Endodermal cell (in vitro differentiated cells): ENCODE data around the gene MFSD6L. TPM values are rescaled to one million over a fixed set of nuclear protein-coding genes. Genes with fewer than 3 reads are reported as not detected.

Experiments used
- DNase-seq: peaks from one replicate; pipeline ENCODE4 v3.0.0-alpha.2; 2017
- H3K27ac ChIP-seq: 2 replicates; pipeline ENCODE4 v1.5.1; 2013; ENCODE audit warnings: mild to moderate bottlenecking, low read depth, low read length, moderate library complexity
- H3K27me3 ChIP-seq: 2 replicates; pipeline ENCODE4 v1.6.1; 2013; ENCODE audit warnings: mild to moderate bottlenecking, low read length, moderate library complexity; ENCODE audit not compliant: insufficient read depth, control insufficient read depth, poor library complexity, severe bottlenecking
- H3K36me3 ChIP-seq: 2 replicates; pipeline ENCODE4 v1.7.0; 2013; ENCODE audit warnings: mild to moderate bottlenecking, low read length, moderate library complexity; ENCODE audit not compliant: control insufficient read depth, insufficient read depth
- H3K4me1 ChIP-seq: one replicate; pipeline ENCODE4 v1.7.0; 2013; ENCODE audit warnings: low read length; ENCODE audit not compliant: control insufficient read depth, insufficient read depth
- H3K4me3 ChIP-seq: 2 replicates; pipeline ENCODE4 v1.5.1; 2013; ENCODE audit warnings: mild to moderate bottlenecking, low read length, moderate library complexity
- H3K9ac ChIP-seq: 2 replicates; pipeline ENCODE4 v1.6.1; 2013; ENCODE audit warnings: mild to moderate bottlenecking, low read length, moderate library complexity; ENCODE audit not compliant: poor library complexity, severe bottlenecking; ENCODE audit errors: extremely low read depth
- H3K9me3 ChIP-seq: 2 replicates; pipeline ENCODE4 v1.6.1; 2013; ENCODE audit warnings: mild to moderate bottlenecking, low read length, moderate library complexity; ENCODE audit not compliant: control insufficient read depth
- H3K27ac Mint-ChIP-seq: 2 replicates; pipeline ENCODE4 v1.8.0; 2020; ENCODE audit warnings: mixed read lengths
- H3K27me3 Mint-ChIP-seq: 2 replicates; pipeline ENCODE4 v1.8.0; 2021; ENCODE audit warnings: mild to moderate bottlenecking, mixed read lengths; ENCODE audit not compliant: insufficient read depth
- H3K36me3 Mint-ChIP-seq: 2 replicates; pipeline ENCODE4 v1.8.0; 2020; ENCODE audit warnings: low read depth, mixed read lengths
- H3K4me1 Mint-ChIP-seq: 2 replicates; pipeline ENCODE4 v1.8.0; 2020; ENCODE audit warnings: mixed read lengths
- H3K4me3 Mint-ChIP-seq: 2 replicates; pipeline ENCODE4 v1.8.0; 2020; ENCODE audit warnings: mild to moderate bottlenecking, moderate library complexity, mixed read lengths
- H3K9me3 Mint-ChIP-seq: 2 replicates; pipeline ENCODE4 v1.8.0; 2020; ENCODE audit warnings: mild to moderate bottlenecking, mixed read lengths
- CTCF ChIP-seq: fragments of 200-600 bp; sonication (generic); conservative IDR thresholded peaks from 2 replicates; pipeline ENCODE4 v1.5.0; 2021; ENCODE audit warnings: antibody characterized with exemption, mild to moderate bottlenecking
- WGBS, 2 experiments: methylation state at CpG; one replicate each; pipeline versions ENCODE4 v1.1.5 to v1.1.7; 2013; ENCODE audit warnings: missing lambda C conversion rate in 2 of 2, mixed read lengths in 1 of 2; ENCODE audit not compliant: insufficient coverage in 1 of 2, insufficient read length in 1 of 2; 5-methylcytosine and 5-hydroxymethylcytosine counted together
- total RNA-seq, 2 donors: library from RNA; stranded (reverse); fragmentation: NEBNext Ultra II Directional in 1 of 2; extraction: Animal tissue kit (Norgen Biotek cat#: 25700) in 1 of 2; gene quantifications; 2 replicates in 1 of 2; 3 replicates in 1 of 2; pipeline ENCODE4 v1.2.1, GENCODE V29; 2021

The MFSD6L gene
- total RNA-seq, 2 donors from 2014 or later: 3.3 to 5.1 TPM

GRCh38 chr17:8844229-8845218 is 45.4 kb upstream of the MFSD6L start:
- no peak for TF ChIP-seq CTCF
- Mint-ChIP-seq H3K36me3 (peaks cover 5% of the 10 kb centered on the region), H3K27me3 (no peaks in the 10 kb centered on the region), H3K4me3 (no peak overlapping the region), H3K27ac (no peak overlapping the region), H3K9me3 (no peaks in the 10 kb centered on the region), H3K4me1 (peaks cover 6% of the 10 kb centered on the region)
- no peak for DNase-seq
- H3K9ac ChIP-seq: no peak overlapping the region
- 88 to 93% methylated on average over 3 to 8 of the region's 9 CpGs for WGBS, 2 experiments
- no peak overlapping the region for H3K27ac ChIP-seq
- H3K36me3 ChIP-seq: no peaks in the 10 kb centered on the region
- peaks cover 6% of the 10 kb centered on the region for H3K9me3 ChIP-seq
- H3K4me3 ChIP-seq: no peak overlapping the region
- H3K4me1 ChIP-seq: peaks cover 2% of the 10 kb centered on the region
- no peaks in the 10 kb centered on the region for H3K27me3 ChIP-seq

- no peaks in the 10 kb centered on the region for H3K9me3 Mint-ChIP-seq
- DNase-seq: no peak
- peaks cover 5% of the 10 kb centered on the region for H3K36me3 Mint-ChIP-seq
- no peaks in the 10 kb centered on the region for H3K27me3 ChIP-seq
- no peak overlapping the region for H3K4me3 Mint-ChIP-seq
- no peak overlapping the region for H3K27ac ChIP-seq
- peaks cover 6% of the 10 kb centered on the region for H3K4me1 Mint-ChIP-seq
- no peak overlapping the region for H3K27ac Mint-ChIP-seq
- H3K36me3 ChIP-seq: no peaks in the 10 kb centered on the region
- peaks cover 2% of the 10 kb centered on the region for H3K4me1 ChIP-seq
- 90 to 96% methylated on average over 2 of the region's 2 CpGs for WGBS, 2 experiments
- no peaks in the 10 kb centered on the region for H3K27me3 Mint-ChIP-seq
- H3K4me3 ChIP-seq: no peak overlapping the region
- H3K9ac ChIP-seq: no peak overlapping the region
- no peak for TF ChIP-seq CTCF
- peaks cover 6% of the 10 kb centered on the region for H3K9me3 ChIP-seq
These were observed 44.2 kb upstream of the MFSD6L start for GRCh38 chr17:8843344-8843743.

GRCh38 chr17:8841844-8842243 is 42.7 kb upstream of the MFSD6L start:
- TF ChIP-seq CTCF: no peak
- peaks cover 12% of the 10 kb centered on the region for H3K4me1 Mint-ChIP-seq
- H3K9me3 Mint-ChIP-seq: no peaks in the 10 kb centered on the region
- no peak overlapping the region for H3K9ac ChIP-seq
- H3K27me3 Mint-ChIP-seq: no peaks in the 10 kb centered on the region
- H3K27ac Mint-ChIP-seq: no peak overlapping the region
- WGBS, 2 experiments: 91 to 100% methylated on average over 4 of the region's 4 CpGs
- peaks cover 6% of the 10 kb centered on the region for H3K9me3 ChIP-seq
- no peak overlapping the region for H3K27ac ChIP-seq
- DNase-seq: peak; percentile 25
- H3K4me3 Mint-ChIP-seq: no peak overlapping the region
- no peaks in the 10 kb centered on the region for H3K4me1 ChIP-seq
- H3K36me3 ChIP-seq: no peaks in the 10 kb centered on the region
- no peak overlapping the region for H3K4me3 ChIP-seq
- H3K27me3 ChIP-seq: no peaks in the 10 kb centered on the region
- H3K36me3 Mint-ChIP-seq: peaks cover 5% of the 10 kb centered on the region
